Loucy (cell line): ENCODE results near the gene PARD3B.

Source experiments
- H2AFZ ChIP-seq: fragments of 200-600 bp; sonication (generic); 2 replicates; pipeline ENCODE4 v1.6.0; 2016; ENCODE audit warnings: antibody characterized with exemption, mild to moderate bottlenecking, low read length, moderate library complexity
- H3F3A ChIP-seq: fragments of 200-600 bp; 2 replicates; pipeline ENCODE4 v1.6.0; 2016; ENCODE audit warnings: antibody characterized with exemption, low read depth, mild to moderate bottlenecking
- H3K27me3 ChIP-seq: fragments of 200-600 bp; sonication (generic); 2 replicates; pipeline ENCODE4 v1.6.1; 2014; ENCODE audit warnings: low read length, mild to moderate bottlenecking; ENCODE audit not compliant: insufficient read depth, poor library complexity, severe bottlenecking
- H3K36me3 ChIP-seq: fragments of 200-600 bp; sonication (generic); 2 replicates; pipeline ENCODE4 v1.6.1; 2016; ENCODE audit warnings: low read length; ENCODE audit not compliant: insufficient read depth
- H3K4me1 ChIP-seq: fragments of 200-600 bp; sonication (generic); 2 replicates; pipeline ENCODE4 v1.5.1; 2014; ENCODE audit warnings: low read length, mild to moderate bottlenecking; ENCODE audit not compliant: insufficient read depth, poor library complexity, severe bottlenecking
- H3K4me2 ChIP-seq: fragments of 200-600 bp; sonication (generic); 2 replicates; pipeline ENCODE4 v1.6.0; 2014; ENCODE audit warnings: antibody characterized with exemption, low read length, low read depth, mild to moderate bottlenecking; ENCODE audit not compliant: poor library complexity, severe bottlenecking
- H3K4me3 ChIP-seq: fragments of 200-600 bp; sonication (generic); 2 replicates; pipeline ENCODE4 v1.5.1; 2014; ENCODE audit warnings: low read length, mild to moderate bottlenecking, mixed read lengths; ENCODE audit not compliant: poor library complexity, severe bottlenecking
- H3K79me2 ChIP-seq: fragments of 200-600 bp; sonication (generic); 2 replicates; pipeline ENCODE4 v1.6.1; 2014; ENCODE audit warnings: low read length; ENCODE audit not compliant: insufficient read depth
- H3K9ac ChIP-seq: fragments of 200-600 bp; sonication (generic); 2 replicates; pipeline ENCODE4 v1.6.0; 2014; ENCODE audit warnings: mild to moderate bottlenecking, low read depth, low read length, moderate library complexity; ENCODE audit not compliant: poor library complexity, severe bottlenecking
- H3K9me2 ChIP-seq: fragments of 200-600 bp; sonication (generic); replicated peaks from 2 replicates; pipeline ENCODE4 v1.6.1; 2016; ENCODE audit warnings: low read depth, low read length, mixed read lengths
- H3K9me3 ChIP-seq: fragments of 200-600 bp; sonication (generic); 2 replicates; pipeline ENCODE4 v1.6.1; 2014; ENCODE audit warnings: mild to moderate bottlenecking, antibody characterized with exemption, low read length, low read depth; ENCODE audit not compliant: insufficient read depth
- H4K20me1 ChIP-seq: fragments of 200-600 bp; sonication (generic); 2 replicates; pipeline ENCODE4 v1.6.0; 2014; ENCODE audit warnings: antibody characterized with exemption, low read length, mild to moderate bottlenecking; ENCODE audit not compliant: insufficient read depth, poor library complexity, severe bottlenecking
- CTCF ChIP-seq: fragments of 200-600 bp; sonication (generic); conservative IDR thresholded peaks from 2 replicates; pipeline ENCODE4 v1.5.1; 2014; ENCODE audit warnings: mild to moderate bottlenecking, antibody characterized with exemption, low read length
- EZH2phosphoT487 ChIP-seq: fragments of 200-600 bp; IDR thresholded peaks from 2 replicates; pipeline ENCODE4 v1.6.1; 2018; ENCODE audit warnings: antibody characterized with exemption, mild to moderate bottlenecking, moderate library complexity, borderline replicate concordance

PARD3B gene

GRCh38 chr2:205297368-205297767 is 752.1 kb downstream of the PARD3B start:
- no peaks in the 10 kb centered on the region for H4K20me1 ChIP-seq
- no peaks in the 10 kb centered on the region for H3K9me2 ChIP-seq
- H3K9me3 ChIP-seq: no peaks in the 10 kb centered on the region
- no peaks in the 10 kb centered on the region for H3K4me1 ChIP-seq
- no peak overlapping the region for H2AFZ ChIP-seq
- H3K36me3 ChIP-seq: no peaks in the 10 kb centered on the region
- no peaks in the 10 kb centered on the region for H3K79me2 ChIP-seq
- no peak overlapping the region for H3K9ac ChIP-seq
- no peak overlapping the region for H3K4me2 ChIP-seq
- TF ChIP-seq CTCF (no peak), EZH2phosphoT487 (no peak)
- no peaks in the 10 kb centered on the region for H3F3A ChIP-seq
- H3K4me3 ChIP-seq: no peak overlapping the region
- no peaks in the 10 kb centered on the region for H3K27me3 ChIP-seq

- Histone ChIP-seq H3K4me1 (no peaks in the 10 kb centered on the region), H3K9me3 (no peaks in the 10 kb centered on the region)
Observed at GRCh38 chr2:205297846-205298245, 752.6 kb downstream of the PARD3B start.

GRCh38 chr2:205311201-205311600 is 765.9 kb downstream of the PARD3B start:
- H3F3A ChIP-seq: no peaks in the 10 kb centered on the region
- no peak overlapping the region for H3K4me2 ChIP-seq

More at GRCh38 chr2:205297846-205298245, 752.6 kb downstream of the PARD3B start:
- H3K36me3 ChIP-seq: no peaks in the 10 kb centered on the region
- no peaks in the 10 kb centered on the region for H3K79me2 ChIP-seq
- H3K9me2 ChIP-seq: no peaks in the 10 kb centered on the region
- H4K20me1 ChIP-seq: no peaks in the 10 kb centered on the region
- no peak overlapping the region for H2AFZ ChIP-seq
- H3K4me3 ChIP-seq: no peak overlapping the region
- no peak overlapping the region for H3K9ac ChIP-seq
- no peaks in the 10 kb centered on the region for H3F3A ChIP-seq
- no peaks in the 10 kb centered on the region for H3K27me3 ChIP-seq
- TF ChIP-seq EZH2phosphoT487 (no peak), CTCF (no peak)
- H3K4me2 ChIP-seq: no peak overlapping the region

More at GRCh38 chr2:205311201-205311600, 765.9 kb downstream of the PARD3B start:
- Histone ChIP-seq H2AFZ (no peak overlapping the region), H3K9ac (no peak overlapping the region), H3K9me3 (no peaks in the 10 kb centered on the region), H3K36me3 (no peaks in the 10 kb centered on the region), H4K20me1 (no peaks in the 10 kb centered on the region), H3K79me2 (no peaks in the 10 kb centered on the region), H3K4me1 (no peaks in the 10 kb centered on the region), H3K9me2 (no peaks in the 10 kb centered on the region), H3K4me3 (no peak overlapping the region), H3K27me3 (no peaks in the 10 kb centered on the region)
- TF ChIP-seq EZH2phosphoT487: no peak
- TF ChIP-seq CTCF: no peak
